Measurements from ENCODE around the gene STAC. TPM values are rescaled to one million over a fixed set of nuclear protein-coding genes. Genes with fewer than 3 reads are reported as not detected.

The STAC gene, protein sequence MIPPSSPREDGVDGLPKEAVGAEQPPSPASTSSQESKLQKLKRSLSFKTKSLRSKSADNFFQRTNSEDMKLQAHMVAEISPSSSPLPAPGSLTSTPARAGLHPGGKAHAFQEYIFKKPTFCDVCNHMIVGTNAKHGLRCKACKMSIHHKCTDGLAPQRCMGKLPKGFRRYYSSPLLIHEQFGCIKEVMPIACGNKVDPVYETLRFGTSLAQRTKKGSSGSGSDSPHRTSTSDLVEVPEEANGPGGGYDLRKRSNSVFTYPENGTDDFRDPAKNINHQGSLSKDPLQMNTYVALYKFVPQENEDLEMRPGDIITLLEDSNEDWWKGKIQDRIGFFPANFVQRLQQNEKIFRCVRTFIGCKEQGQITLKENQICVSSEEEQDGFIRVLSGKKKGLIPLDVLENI
- 10 to 100 TPM; 18.7 to 56.1 (median 34.9) TPM for polyA plus RNA-seq (ENCODE audit: insufficient read length in 10 of 10)
- long read RNA-seq, donor 1, transcript STAC-201 (11 exons, 3,227 nt), result major isoform, 9 of 9 reads
- long read RNA-seq, donor 1, partial matches to known transcripts, result 0 of 9 reads
- long read RNA-seq, donor 1, other reads (novel, unspliced or antisense), result 0 of 9 reads
- long read RNA-seq, donor 2, partial matches to known transcripts, result 0 of 2 reads
- long read RNA-seq, donor 2, other reads (novel, unspliced or antisense), result 0 of 2 reads
- long read RNA-seq, donor 3, result 0 reads
- long read RNA-seq, donor 4, transcript STAC-201 (11 exons, 3,227 nt), result major isoform, 6 of 6 reads
- long read RNA-seq, donor 4, partial matches to known transcripts, result 0 of 6 reads
- long read RNA-seq, donor 4, other reads (novel, unspliced or antisense), result 0 of 6 reads
- long read RNA-seq, donor 5, partial matches to known transcripts, result 6 of 8 reads
- long read RNA-seq, donor 5, other reads (novel, unspliced or antisense), result 0 of 8 reads
- long read RNA-seq, donor 6, partial matches to known transcripts, result 13 of 15 reads
- long read RNA-seq, donor 6, other reads (novel, unspliced or antisense), result 0 of 15 reads
- long read RNA-seq, donor 7, transcript STAC-201 (11 exons, 3,227 nt), result major isoform, 5 of 5 reads
- long read RNA-seq, donor 7, partial matches to known transcripts, result 0 of 5 reads
- long read RNA-seq, donor 7, other reads (novel, unspliced or antisense), result 0 of 5 reads
- long read RNA-seq, donor 8, partial matches to known transcripts, result 0 of 1 reads
- long read RNA-seq, donor 8, other reads (novel, unspliced or antisense), result 0 of 1 reads
- long read RNA-seq, donor 9, partial matches to known transcripts, result 0 of 2 reads
- long read RNA-seq, donor 9, other reads (novel, unspliced or antisense), result 0 of 2 reads

DNA sequence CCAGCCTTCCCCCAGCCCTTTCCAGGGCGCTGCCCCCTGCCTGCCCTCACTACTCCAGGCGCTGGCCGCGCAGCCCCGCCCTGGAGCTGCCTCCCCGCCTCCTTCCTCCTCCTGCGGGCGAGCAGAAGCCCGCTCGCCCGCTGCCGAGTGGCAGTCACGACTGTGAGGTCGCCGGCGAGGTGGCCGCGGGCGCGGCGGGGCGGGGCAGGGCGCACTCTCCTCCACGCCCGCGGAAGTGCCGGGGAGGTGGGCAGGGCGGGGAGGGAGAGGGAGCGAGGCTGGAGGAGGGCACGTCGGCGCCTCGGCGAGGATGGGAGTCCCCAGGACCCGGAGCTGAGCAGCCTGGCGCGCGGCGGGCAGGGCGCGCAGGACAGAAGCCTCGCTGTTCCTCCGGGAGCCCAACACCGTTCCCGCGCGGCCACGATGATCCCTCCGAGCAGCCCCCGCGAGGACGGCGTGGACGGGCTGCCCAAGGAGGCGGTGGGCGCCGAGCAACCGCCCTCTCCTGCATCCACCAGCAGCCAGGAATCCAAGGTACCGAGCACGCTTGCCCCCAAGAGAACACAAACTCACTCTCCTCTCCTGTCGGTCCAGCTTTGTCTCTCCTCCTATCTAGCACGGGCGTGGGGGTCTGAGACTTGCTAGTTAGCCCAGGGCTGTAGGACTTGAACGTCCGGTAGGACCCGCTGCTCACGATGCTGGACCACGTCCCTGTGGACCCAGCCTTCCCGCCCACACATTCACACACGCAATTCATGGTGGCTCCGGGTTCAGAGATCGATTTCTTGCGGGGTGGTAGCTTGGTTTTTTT is at the start of gene STAC:
Gene STAC, plus strand, starts transcription at position 284 of the 811 bp plus-strand sequence. Its CDS starts 140 bp downstream, at position 424.
- peak in 1 of 3 donors; percentile 72 for DNase-seq

- no peak for DNase-seq
Observed at GRCh38 chr3:36332139-36332538, 48.2 kb upstream of the STAC start.

DNA sequence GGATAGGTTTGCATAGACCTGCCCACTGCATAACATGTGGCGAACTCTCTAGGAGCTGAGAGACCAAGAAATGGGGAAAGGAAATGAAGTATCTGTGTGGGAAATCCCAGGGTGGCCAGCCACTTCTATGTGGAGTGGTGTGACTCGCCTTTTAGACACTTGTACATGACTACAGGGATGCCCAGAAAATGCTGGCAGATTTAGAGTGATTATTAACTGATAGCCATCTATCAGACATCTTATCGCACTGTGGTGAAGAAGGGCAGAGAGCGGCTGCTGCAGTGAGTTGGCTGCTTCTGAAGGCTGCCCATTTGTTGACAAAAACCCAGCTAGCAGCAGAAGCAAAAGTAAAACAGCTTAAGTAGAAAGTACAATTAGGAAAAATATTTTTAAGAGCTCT is 18.1 kb upstream of the STAC start:
- DNase-seq, result no peak

DNA sequence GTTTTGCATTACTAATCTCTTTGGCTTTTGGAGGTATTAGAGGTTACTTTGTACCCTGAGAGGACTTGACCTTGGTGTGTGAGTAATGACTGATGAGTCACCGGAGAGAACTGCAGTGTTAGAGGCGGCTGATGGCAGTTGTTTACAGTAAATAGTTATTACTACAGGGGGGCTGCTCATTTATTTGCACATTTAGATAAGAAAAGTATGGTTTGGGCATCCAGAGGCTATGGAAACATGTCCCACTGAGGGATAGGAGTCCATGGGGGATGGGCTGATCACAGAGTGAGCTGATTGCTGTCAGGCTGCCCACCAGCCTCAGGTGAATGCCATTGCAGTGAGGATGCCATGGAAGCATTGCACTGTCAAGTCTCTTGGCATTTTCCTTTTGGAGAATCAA is 17.3 kb upstream of the STAC start:
- DNase-seq, result no peak

- no peak for DNase-seq
Observed at GRCh38 chr3:36364260-36364659, 16.0 kb upstream of the STAC start.

DNA sequence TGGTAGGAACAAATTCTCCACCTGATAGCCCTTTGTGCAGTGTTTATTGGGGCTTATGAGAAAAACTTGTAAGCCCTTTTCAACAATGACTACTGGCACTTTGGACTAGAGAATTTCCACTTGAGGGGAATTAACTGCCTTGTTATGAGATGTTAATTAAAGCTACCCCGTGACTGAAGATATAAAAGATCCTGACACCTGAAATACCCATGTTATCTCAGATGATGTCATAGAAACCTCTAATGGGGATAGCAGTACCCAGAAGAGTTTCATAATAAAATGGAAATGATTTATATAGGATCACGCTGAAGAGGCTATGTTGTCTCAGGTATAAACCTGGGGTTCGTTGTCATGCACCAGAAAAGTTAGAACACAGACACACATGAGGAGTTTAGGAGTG is 14.5 kb upstream of the STAC start:
- DNase-seq, result no peak

DNA sequence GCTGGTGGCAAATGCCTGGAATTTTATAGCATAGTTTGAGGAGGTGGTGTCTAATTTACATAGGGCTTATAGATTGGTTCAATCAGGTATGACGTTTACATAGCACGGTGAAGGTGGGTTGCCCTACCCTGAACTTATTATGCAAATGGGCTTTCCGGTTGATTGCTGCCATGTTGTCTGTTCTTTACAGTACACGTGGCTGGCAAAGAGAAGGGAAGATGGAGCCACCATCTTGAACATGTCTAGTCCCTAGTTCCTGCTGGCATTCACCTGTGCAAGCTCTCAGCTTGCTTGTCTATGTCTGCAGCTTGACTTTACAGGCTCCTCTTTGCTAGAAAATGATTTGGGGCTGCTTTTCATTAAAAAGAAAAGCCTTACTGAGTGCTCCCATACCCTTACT is 14.0 kb upstream of the STAC start:
- DNase-seq, result no peak

DNA sequence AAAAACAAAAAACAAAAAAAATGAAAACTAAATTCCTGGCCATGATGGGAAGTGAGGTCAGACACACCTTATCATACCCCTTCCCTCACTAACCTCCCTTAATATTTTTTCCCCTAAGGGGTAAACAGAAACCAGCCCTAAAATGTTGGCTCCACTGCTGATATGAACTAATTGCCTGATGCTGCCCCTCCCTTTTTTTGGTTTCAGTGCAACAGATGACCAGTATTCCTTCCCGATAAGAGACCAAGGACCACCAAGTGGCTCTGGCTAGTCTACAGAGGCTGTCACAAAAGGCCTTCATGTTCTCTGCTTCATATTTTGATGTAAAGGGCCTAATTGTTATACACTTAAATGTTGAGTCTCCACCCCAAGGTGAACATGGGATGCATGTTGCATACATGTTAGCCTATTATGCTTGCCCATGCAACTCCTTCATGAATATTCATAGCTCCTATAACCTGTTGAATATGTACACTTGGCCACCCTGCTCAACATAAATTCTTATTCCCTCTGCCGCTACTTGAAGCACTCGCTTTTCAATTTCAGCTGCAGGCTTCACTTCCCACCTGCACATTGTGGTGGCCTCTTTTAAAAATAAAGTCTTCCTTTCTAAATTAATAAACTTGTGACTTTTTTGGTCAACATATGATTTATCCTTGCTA is 12.3 kb upstream of the STAC start:
- DNase-seq, result no peak

DNA sequence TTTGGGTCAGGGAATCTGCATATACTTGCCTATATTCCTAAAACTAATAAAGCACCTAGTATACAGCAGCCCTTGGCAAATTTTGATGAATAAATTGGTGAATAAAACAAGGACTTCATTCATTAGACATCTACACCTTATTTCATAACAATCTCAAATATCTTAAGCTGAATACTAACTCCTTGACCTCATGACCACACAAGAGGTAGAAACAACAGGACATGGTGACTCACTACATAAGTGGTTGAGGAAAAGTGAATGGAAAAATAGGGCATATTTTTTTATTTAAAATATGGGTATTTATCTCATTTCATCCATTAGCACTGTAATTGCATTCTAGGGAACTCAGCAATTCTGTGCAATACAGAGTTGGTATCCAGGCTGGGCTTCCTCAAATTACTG is 7.8 kb upstream of the STAC start:
- DNase-seq, result no peak

DNA sequence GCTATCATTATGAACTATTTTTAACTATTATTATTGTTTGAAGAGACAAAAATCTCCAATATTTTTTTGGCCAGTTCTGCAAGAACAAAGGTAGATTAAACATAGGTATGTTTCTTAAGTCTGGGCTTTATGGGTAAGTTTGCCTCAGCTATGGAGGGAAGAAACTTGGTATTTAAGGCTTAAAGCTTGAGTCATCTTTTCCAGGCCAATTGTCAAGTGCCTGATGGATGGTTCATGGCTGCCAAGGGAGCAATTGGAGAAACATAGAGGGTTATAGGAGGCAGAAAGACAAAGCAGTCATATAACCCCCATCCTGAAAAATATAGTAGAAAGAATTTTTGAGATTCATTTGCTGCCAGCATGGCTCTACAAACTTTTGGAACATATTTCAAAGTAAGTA is 7.2 kb upstream of the STAC start:
- peak; percentile 20 to 77 (median 32) for DNase-seq

GRCh38 chr3:36373666-36374065 is 6.6 kb upstream of the STAC start:
- peak in 1 of 3 donors; percentile 14 for DNase-seq

DNA sequence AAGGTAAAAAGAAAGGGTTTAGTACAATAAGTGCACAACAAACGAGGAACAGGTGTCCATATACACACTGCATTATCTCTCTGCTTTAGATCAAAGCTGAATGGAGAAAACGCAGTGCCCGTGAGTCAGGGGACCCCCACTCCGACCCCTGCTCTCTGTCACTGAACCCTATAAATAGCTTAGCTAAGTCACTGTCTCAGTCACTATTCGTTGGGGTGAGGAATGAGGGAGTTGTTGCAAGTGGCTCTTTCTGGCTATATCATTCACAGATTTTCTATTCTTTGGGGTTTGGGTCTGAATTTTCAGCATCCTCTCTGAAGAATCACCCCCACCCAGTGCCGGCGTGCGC is 458 bp upstream of the STAC start:
- no peak for DNase-seq

DNA sequence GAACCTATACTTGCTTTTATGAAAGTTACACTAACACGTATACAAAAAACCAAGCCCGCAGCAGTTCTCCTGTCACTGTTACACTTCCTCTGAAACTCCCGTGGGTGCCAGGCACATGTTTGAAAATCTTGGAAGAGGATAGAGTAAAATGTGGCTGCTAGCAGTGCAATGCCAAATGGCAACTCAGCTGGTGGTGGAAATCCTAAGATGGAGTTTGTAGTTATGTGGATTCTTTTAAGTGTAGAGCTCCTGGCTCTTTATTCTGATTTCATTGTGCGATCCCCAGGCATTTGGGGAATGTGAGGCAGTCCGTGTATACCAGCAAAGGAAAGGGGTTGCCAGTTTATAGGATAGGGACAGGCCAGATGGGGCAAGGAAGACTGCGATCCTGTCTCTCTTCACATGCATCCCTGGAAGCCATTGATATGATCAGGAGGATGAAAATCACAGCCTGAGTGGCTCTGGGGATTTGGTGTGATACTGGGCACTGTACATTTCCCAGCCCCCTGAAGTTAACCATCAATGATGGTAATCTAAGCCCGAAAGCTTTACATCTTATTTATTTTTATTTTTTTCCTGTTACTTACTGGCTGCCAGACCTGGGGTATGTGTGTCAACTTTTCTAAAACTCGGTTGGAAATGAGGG is 1.1 kb downstream of the STAC start:
- DNase-seq, result no peak

GRCh38 chr3:36393563-36393962 is 13.3 kb downstream of the STAC start:
- no peak for DNase-seq

- peak in 1 of 3 donors; percentile 38 for DNase-seq
Observed at GRCh38 chr3:36394176-36394575, 13.9 kb downstream of the STAC start.

DNA sequence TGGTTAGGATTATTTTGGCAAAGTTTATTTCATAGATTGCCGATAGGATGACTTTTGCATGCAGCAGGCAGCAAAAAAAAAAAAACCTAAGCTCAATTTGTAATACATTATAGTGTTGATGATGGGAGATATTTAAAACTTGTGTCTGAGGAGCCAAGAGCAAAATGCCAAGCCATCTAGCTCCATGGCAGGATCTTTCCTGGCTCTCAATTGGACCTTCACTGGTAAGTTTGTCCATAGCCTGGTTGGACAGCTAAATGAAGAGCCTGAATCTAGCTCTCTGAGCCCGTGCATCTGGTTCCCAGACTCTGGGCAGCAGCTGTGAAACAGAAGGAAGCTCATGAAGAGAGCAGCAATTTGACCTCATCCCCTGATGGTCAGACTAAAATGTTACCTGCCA is 17.5 kb downstream of the STAC start:
- DNase-seq, result peak in 1 of 3 donors; percentile 54

DNA sequence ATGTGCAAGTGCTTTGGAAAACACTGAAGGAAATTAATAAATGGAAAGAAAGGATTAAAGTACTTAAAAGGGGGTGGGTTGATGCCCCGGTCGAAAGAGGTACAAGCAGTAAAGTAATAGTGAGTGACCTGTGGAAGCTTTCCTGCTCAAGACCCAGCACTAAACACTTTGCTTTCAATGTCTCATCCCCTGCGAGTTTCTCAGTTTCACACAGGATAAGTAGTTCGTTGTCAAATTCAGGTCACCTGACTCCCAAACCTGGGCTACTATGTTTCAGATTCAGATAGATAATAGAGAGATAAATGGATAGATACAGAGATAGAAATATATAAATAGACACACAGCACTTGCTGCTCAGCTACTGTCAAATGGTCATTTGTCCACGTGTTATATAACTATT is 19.6 kb downstream of the STAC start:
- no peak for DNase-seq

GRCh38 chr3:36401056-36401455 is 20.8 kb downstream of the STAC start:
- DNase-seq, result no peak

DNA sequence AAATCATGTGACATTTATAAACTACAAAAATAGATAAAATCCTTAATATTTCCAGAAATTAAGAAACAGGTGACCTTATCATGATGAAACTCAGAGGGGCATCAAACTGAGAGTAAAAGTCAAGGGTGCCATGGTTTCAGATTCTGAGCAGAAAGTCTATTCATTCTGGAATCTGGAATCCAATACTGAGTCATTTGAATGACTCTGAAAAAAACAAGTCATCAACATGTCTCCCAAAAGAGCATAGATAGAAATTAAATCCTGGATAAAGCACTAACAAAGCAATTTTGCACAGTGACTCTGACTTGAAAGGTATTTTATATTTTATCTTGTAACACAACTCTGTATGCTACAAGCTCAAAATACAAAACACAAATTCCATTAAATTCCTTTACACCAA is 23.4 kb downstream of the STAC start:
- DNase-seq, result no peak

- DNase-seq, result no peak
Observed at GRCh38 chr3:36405190-36405589, 24.9 kb downstream of the STAC start.
